Measurements from ENCODE around the gene TOMM5. TPM values are rescaled to one million over a fixed set of nuclear protein-coding genes. Genes with fewer than 3 reads are reported as not detected.

The TOMM5 gene
- polyA plus RNA-seq, 1 of the 3 experiments (the other 2 are of a cell fraction): 255 TPM

DNA sequence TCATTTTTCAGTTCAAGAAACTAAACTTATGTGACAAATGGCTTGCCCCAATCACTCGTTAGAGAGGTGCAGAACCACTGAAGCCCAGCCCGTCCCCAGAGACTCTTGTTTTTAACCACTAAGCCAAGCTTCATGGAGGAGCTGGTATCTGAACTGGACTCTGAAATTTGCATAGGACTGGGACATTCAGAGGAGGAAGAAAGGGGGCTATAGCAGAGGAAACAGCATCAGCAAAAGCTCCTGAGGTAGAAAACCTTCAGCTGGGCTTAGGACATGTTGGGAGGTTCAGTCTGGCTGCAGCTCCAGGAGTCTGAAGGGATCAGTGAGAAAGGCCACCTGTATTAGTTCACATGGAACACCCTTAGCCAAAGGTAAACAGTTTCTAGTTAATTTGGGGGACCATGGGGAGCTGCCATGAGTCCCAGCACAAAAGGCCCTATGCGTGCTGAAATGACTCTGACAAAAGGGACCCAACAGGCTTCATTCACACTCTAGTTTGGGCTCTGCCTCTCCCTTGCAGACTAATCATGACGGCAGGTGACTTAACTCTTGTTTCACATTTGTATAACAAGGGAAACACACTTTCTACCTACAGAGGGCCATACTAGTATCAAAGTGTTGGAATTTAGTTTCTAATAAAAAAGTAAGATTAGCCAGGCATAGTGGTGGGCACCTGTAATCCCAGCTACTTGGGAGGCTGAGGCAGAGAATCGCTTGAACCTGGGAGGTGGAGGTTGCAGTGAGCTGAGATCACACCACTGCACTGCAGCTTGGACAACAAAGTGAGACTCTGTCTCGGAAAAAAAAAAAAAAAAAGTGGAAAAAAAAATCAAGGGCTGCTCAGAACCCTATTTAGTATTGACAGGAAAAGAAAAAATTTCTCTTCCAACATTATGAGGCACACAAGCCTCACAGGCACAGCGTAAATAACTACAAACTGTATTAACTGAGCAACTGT, 26.5 kb downstream of the TOMM5 start:
- Histone ChIP-seq H2AFZ (ENCODE audit: low read depth) (no peak overlapping the region), H4K20me1 (ENCODE audit: insufficient read depth) (no peaks in the 10 kb centered on the region), H3K79me2 (ENCODE audit: insufficient read depth) (0 out of 2 replicates have a peak, but pooled peaks cover 12% of the 10 kb centered on the region), H3F3A (replicated peaks; ENCODE audit: insufficient read depth) (no peaks in the 10 kb centered on the region), H3K9me2 (no peaks in the 10 kb centered on the region), H3K4me2 (no peak overlapping the region), H3K36me3 (replicated peaks in 1 of 2; ENCODE audit: control insufficient read depth in 1 of 2, insufficient read depth in 2 of 2, low read length in 1 of 2) (peaks cover 2 to 12% of the 10 kb centered on the region in 2 experiments), H3K27me3 (ENCODE audit: insufficient read depth) (no peaks in the 10 kb centered on the region), H3K4me1 (ENCODE audit: control insufficient read depth in 1 of 2, insufficient read depth in 2 of 2, low read depth in 1 of 2, low read length in 1 of 2) (no peaks in the 10 kb centered on the region; a peak in 1 of 4 replicates), H3K4me3 (ENCODE audit: low read depth in 2 of 2, low read length in 1 of 2) (no peak overlapping the region), H3K9me3 (no peaks in the 10 kb centered on the region), H3K9ac (no peak overlapping the region), H3K27ac (ENCODE audit: low read depth in 2 of 2, low read length in 1 of 2) (no peak overlapping the region)
- no peak for TF ChIP-seq EZH2phosphoT487 (IDR thresholded peaks at IDR 0.05; ENCODE audit: borderline replicate concordance, low read depth)
- TF ChIP-seq, protein P1, sequence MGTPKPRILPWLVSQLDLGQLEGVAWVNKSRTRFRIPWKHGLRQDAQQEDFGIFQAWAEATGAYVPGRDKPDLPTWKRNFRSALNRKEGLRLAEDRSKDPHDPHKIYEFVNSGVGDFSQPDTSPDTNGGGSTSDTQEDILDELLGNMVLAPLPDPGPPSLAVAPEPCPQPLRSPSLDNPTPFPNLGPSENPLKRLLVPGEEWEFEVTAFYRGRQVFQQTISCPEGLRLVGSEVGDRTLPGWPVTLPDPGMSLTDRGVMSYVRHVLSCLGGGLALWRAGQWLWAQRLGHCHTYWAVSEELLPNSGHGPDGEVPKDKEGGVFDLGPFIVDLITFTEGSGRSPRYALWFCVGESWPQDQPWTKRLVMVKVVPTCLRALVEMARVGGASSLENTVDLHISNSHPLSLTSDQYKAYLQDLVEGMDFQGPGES (IDR thresholded peaks at IDR 0.05; ENCODE audit: low read depth, low read length): no peak
- TF ChIP-seq FOSL2 (IDR thresholded peaks at IDR 0.05; ENCODE audit: borderline replicate concordance, low read depth): no peak
- TF ChIP-seq ELF1 (IDR thresholded peaks at IDR 0.05): no peak
- TF ChIP-seq USF2 (IDR thresholded peaks at IDR 0.05; ENCODE audit: borderline replicate concordance, low read depth, low read length): no peak
- TF ChIP-seq POLR2AphosphoS5 (IDR thresholded peaks at IDR 0.05; ENCODE audit: low read depth, low read length): no peak
- TF ChIP-seq MXI1 (IDR thresholded peaks at IDR 0.05; ENCODE audit: low read depth, low read length): no peak
- no peak for TF ChIP-seq MEF2A (IDR thresholded peaks at IDR 0.05; ENCODE audit: borderline replicate concordance, low read depth)
- TF ChIP-seq NRF1 (IDR thresholded peaks at IDR 0.05; ENCODE audit: low read depth, low read length): no peak
- TF ChIP-seq, protein P2, sequence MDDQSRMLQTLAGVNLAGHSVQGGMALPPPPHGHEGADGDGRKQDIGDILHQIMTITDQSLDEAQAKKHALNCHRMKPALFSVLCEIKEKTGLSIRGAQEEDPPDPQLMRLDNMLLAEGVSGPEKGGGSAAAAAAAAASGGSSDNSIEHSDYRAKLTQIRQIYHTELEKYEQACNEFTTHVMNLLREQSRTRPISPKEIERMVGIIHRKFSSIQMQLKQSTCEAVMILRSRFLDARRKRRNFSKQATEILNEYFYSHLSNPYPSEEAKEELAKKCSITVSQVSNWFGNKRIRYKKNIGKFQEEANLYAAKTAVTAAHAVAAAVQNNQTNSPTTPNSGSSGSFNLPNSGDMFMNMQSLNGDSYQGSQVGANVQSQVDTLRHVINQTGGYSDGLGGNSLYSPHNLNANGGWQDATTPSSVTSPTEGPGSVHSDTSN (IDR thresholded peaks at IDR 0.05): no peak
- no peak for TF ChIP-seq RXRA (IDR thresholded peaks at IDR 0.05; ENCODE audit: borderline replicate concordance, low read depth)
- no peak for TF ChIP-seq CHD2 (IDR thresholded peaks at IDR 0.05; ENCODE audit: low read length, partially characterized antibody)
- no peak for TF ChIP-seq SIN3A (IDR thresholded peaks at IDR 0.05; ENCODE audit: borderline replicate concordance, low read depth, low read length)
- TF ChIP-seq RAD21 (IDR thresholded peaks at IDR 0.05; ENCODE audit: low read length): no peak
- CTCF ChIA-PET: interaction anchor here (0.9 kb wide), 1 partner anchor 16 kb away, joined by 3 read pairs; no protein-coding TSS in a partner anchor
- no peak for DNase-seq
- WGBS (ENCODE audit: low lambda C conversion rate): 93% methylated on average over 7 of the region's 7 CpGs
- POLR2A ChIA-PET: interaction anchor here (2.1 kb wide), 1 partner anchor 9 kb away, joined by 7 read pairs; no protein-coding TSS in a partner anchor
